GM10248 (cell line): ENCODE measurements around the gene CRLF1.

Experiments
- CTCF ChIA-PET: fragments of 300-600 bp; sonication (Branson Sonifier 250); formaldehyde crosslinking; extraction: SDS; loops from one replicate; lab custom pipeline; 2021; ENCODE audit warnings: antibody characterized with exemption; lab: Yijun Ruan, JAX
- POLR2A ChIA-PET: fragments of 350-650 bp; sonication (Branson Sonifier 250); formaldehyde crosslinking; extraction: SDS; loops from one replicate; lab custom pipeline; 2020; ENCODE audit warnings: antibody characterized with exemption; lab: Yijun Ruan, JAX
- DNase-seq: peaks from one replicate; pipeline ENCODE4 v3.0.0; 2012; ENCODE audit errors: extremely low spot score
- TF ChIP-seq, protein P1 (sequence below): IDR thresholded peaks from 2 replicates; pipeline ENCODE4 v1.5.1; 2012; ENCODE audit warnings: mild to moderate bottlenecking, low read depth; ENCODE audit errors: extremely low read depth, missing control alignments, control extremely low read depth

The CRLF1 gene, protein sequence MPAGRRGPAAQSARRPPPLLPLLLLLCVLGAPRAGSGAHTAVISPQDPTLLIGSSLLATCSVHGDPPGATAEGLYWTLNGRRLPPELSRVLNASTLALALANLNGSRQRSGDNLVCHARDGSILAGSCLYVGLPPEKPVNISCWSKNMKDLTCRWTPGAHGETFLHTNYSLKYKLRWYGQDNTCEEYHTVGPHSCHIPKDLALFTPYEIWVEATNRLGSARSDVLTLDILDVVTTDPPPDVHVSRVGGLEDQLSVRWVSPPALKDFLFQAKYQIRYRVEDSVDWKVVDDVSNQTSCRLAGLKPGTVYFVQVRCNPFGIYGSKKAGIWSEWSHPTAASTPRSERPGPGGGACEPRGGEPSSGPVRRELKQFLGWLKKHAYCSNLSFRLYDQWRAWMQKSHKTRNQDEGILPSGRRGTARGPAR

DNA sequence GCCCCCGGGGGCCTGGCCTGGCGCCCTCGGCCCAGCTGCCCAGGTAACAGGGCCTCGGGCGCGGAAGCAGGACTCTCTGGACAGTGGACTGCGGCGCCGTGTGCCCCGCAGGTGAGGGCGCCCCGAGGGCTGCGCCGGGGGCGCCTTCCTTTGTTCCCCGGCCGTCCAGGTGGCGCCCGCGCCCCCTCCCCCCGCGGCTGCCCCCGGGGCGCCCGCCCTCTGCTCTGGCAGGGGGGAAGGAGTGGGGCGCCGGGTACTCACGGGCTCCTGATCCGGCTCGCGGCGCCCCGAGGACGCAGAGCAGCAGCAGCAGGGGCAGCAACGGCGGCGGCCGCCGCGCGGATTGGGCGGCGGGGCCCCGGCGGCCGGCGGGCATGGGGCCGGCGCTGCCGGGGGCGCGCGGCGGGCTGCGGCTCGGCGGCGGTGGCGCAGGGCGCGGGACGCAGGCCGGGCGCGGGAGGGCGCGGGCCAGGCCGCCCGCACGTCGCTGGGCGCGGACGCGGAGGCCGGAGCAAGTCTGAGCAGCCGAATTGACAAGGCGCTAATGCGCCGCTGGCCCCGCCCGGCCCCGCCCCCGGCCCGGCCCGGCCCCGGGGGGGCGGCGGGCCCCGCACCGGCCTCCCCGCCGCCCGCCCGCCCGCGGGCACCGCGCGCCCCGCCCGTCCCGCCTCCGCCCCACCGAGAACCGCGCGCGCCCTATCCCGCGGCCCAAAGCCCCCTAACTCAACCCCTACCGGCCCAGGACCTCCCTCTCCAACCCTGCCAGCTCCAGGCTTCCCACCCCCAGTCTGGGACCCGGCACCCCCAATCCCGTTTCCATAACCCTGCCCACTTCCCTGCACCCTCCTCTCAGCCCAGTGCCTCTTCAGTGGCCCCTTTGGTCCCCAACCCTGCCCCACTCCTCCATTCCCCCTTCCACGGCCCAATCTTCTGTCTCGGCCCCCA, at the start of gene CRLF1:
Gene CRLF1 (minus strand): TSS at position 519 of the 945 bp plus-strand sequence. CDS start 143 bp downstream, at position 376.
- CTCF ChIA-PET, result no interaction called here
- POLR2A ChIA-PET, result no interaction called here
- no peak for DNase-seq
- TF ChIP-seq, protein P1, sequence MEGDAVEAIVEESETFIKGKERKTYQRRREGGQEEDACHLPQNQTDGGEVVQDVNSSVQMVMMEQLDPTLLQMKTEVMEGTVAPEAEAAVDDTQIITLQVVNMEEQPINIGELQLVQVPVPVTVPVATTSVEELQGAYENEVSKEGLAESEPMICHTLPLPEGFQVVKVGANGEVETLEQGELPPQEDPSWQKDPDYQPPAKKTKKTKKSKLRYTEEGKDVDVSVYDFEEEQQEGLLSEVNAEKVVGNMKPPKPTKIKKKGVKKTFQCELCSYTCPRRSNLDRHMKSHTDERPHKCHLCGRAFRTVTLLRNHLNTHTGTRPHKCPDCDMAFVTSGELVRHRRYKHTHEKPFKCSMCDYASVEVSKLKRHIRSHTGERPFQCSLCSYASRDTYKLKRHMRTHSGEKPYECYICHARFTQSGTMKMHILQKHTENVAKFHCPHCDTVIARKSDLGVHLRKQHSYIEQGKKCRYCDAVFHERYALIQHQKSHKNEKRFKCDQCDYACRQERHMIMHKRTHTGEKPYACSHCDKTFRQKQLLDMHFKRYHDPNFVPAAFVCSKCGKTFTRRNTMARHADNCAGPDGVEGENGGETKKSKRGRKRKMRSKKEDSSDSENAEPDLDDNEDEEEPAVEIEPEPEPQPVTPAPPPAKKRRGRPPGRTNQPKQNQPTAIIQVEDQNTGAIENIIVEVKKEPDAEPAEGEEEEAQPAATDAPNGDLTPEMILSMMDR, result no peak

DNA sequence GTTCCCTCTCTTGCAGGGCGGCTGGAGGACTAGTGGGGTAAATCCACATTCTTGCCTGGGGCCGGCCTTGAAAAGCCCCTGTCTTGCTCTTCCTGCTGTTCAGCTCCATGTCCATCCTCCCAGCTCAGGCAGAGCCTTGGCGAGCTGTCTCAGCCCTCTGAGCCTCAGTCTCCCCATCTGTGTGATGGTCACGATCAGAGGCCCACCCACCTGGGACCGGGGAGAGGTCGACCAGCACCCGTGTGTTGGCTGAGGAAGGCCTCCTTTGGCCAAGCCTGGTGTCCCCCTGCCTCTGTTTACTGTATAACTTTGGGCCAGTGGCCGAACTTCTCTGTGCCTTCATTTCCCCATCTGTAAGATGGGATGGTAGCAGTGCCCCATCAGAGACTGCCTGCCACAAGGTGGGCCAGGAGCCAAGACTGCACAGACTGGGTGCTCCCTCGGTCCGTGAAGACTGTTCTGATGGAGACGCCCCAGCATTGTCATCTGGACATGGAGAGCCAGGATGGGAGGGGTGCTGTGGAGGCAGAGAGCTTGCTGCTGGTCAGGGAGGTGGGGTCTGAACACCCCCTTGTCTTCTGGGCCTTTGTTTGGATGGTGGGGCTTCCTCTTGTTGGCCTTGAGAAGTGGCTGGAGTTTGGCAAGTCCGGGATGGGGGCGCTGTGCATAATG, 48.7 kb upstream of the CRLF1 start:
- no peak for DNase-seq
- POLR2A ChIA-PET, result no interaction called here
- CTCF ChIA-PET, result interaction anchor here (0.9 to 1.8 kb wide), 2 partner anchors 11 to 18 kb away, joined by 3 to 4 read pairs; no protein-coding TSS in a partner anchor
- TF ChIP-seq, protein P1, result no peak

DNA sequence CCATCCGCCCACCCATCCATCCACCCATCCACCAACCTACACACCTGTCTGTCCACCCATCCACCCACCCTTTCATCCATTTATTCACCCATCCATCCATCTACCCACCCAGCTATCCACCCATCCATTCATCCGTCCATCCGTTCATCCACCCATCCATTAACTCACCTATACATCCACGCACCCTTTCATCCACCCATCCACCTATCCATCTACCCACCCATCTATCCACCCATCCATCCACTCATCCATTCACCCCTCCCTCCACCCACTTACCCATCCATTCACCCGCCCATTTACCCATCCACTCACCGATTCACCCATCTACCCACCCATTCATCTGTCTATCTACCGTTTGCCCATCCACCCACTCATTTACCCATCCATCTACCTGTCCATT, 47.9 kb upstream of the CRLF1 start:
- ChIA-PET CTCF (interaction anchor here (1.8 kb wide), 1 partner anchor 12 kb away, joined by 4 read pairs; no protein-coding TSS in a partner anchor), POLR2A (no interaction called here)
- DNase-seq, result no peak
- TF ChIP-seq, protein P1, result no peak

DNA sequence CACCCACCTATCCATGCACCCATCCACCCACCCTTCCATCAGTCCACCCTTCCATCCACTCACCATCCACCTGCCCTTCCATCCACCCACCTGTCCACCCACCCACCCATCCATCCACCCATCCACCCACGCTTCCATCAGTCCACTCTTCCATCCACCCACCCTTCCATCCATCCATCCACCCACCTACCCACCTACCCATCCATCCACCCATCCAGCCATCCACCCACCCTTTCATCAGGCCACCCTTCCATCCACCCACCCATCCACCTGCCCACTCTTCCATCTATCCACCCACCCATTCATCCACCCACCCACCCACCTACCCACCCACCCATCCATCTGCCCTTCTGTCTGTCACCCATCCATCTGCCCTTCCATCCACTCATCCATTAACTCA, 47.3 kb upstream of the CRLF1 start:
- TF ChIP-seq, protein P1, result no peak
- POLR2A ChIA-PET, result no interaction called here
- CTCF ChIA-PET, result no interaction called here

GRCh38 chr19:18651733-18652132, 45.1 kb upstream of the CRLF1 start:
- POLR2A ChIA-PET, result no interaction called here

More for the DNA sequence above, 47.3 kb upstream of the CRLF1 start:
- no peak for DNase-seq

More at GRCh38 chr19:18651733-18652132, 45.1 kb upstream of the CRLF1 start:
- TF ChIP-seq, protein P1, result no peak
- DNase-seq, result no peak
- CTCF ChIA-PET, result interaction anchor here (0.8 kb wide), 1 partner anchor 425 kb away, joined by 3 read pairs; no protein-coding TSS in a partner anchor
